Keratinocyte (primary cell): ENCODE results near the gene ZNF784.

Experiments
- EZH2 ChIP-seq: IDR thresholded peaks from one replicate; pipeline ENCODE4 v1.6.1; 2012; ENCODE audit warnings: inconsistent platforms, mild to moderate bottlenecking, low read length, moderate library complexity
- TF ChIP-seq, protein P1 (sequence below), 3 experiments: IDR thresholded peaks in 1 of 3; conservative IDR thresholded peaks in 1 of 3; optimal IDR thresholded peaks in 1 of 3; 2 replicates in 2 of 3; 3 replicates in 1 of 3; pipeline versions ENCODE3 to v1.5.1; 2011; ENCODE audit warnings: low read length in 3 of 3, mild to moderate bottlenecking in 3 of 3, moderate library complexity in 2 of 3, control low read depth in 1 of 3, inconsistent platforms in 1 of 3; ENCODE audit not compliant: insufficient read depth in 2 of 3; ENCODE audit errors: extremely low read depth in 1 of 3

DNA sequence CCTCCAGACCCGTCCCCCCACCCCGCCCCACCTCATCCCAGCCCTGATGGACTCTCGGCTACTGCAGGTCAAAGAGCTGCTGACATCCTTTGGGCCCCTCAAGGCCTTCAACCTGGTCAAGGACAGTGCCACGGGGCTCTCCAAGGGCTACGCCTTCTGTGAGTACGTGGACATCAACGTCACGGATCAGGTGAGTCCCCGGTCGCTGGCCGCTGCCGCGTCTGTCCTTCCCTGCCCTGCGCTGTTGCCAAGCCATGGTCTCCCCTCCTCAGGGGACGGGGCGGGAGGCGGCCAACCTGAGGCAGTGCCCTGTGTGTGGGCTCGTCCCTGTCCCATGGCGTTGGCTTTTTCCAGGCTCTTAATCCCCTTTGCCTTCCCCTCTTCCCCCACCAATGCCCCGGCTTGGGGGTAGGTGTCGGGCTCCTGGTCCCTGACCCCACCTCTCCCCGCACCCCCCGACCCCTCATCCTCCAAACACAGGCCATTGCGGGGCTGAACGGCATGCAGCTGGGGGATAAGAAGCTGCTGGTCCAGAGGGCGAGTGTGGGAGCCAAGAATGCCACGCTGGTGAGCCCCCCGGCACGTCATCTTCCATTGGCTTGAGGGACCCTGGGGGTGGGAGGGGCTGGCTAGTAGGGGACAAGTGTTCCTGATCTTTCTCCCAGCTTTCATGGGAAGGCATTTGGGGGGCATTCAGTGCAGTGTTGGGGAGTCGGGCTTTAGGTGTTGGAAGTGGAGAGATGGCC, 44.4 kb upstream of the ZNF784 start:
- TF ChIP-seq, protein P1, sequence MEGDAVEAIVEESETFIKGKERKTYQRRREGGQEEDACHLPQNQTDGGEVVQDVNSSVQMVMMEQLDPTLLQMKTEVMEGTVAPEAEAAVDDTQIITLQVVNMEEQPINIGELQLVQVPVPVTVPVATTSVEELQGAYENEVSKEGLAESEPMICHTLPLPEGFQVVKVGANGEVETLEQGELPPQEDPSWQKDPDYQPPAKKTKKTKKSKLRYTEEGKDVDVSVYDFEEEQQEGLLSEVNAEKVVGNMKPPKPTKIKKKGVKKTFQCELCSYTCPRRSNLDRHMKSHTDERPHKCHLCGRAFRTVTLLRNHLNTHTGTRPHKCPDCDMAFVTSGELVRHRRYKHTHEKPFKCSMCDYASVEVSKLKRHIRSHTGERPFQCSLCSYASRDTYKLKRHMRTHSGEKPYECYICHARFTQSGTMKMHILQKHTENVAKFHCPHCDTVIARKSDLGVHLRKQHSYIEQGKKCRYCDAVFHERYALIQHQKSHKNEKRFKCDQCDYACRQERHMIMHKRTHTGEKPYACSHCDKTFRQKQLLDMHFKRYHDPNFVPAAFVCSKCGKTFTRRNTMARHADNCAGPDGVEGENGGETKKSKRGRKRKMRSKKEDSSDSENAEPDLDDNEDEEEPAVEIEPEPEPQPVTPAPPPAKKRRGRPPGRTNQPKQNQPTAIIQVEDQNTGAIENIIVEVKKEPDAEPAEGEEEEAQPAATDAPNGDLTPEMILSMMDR (optimal IDR thresholded peaks at IDR 0.05 in 1 of 3, IDR thresholded peaks at IDR 0.05 in 1 of 3, conservative IDR thresholded peaks at IDR 0.05 in 1 of 3; ENCODE audit: extremely low read depth in 1 of 3, insufficient read depth in 2 of 3, low read length in 3 of 3), result no peak
- TF ChIP-seq EZH2, result no peak
